OCI-LY7 (cell line): ENCODE measurements around the gene FOXN1. TPM values are rescaled to one million over a fixed set of nuclear protein-coding genes. Genes with fewer than 3 reads are reported as not detected.

Source experiments
- BruUV-seq: library from RNA; stranded (reverse); fragments of 400-500 nt; replicated peaks from 2 replicates; lab custom pipeline; 2021; lab: Mats Ljungman, UMichigan
- CTCF ChIA-PET: fragments of 300-600 bp; sonication (Branson Sonifier 250); formaldehyde crosslinking; loops from one replicate; lab custom pipeline; 2022; ENCODE audit warnings: antibody characterized with exemption; ENCODE audit not compliant: unreplicated experiment; lab: Charles Lee
- POLR2A ChIA-PET: fragments of 300-600 bp; sonication (Branson Sonifier 250); formaldehyde crosslinking; loops from one replicate; lab custom pipeline; 2022; ENCODE audit warnings: antibody characterized with exemption; lab: Charles Lee
- DNase-seq: peaks from one replicate; pipeline ENCODE4 v3.0.0-alpha.2; 2015; ENCODE audit warnings: low spot score
- H2AFZ ChIP-seq: fragments of 200-600 bp; sonication (generic), shearing (Covaris generic); 2 replicates; pipeline ENCODE4 v1.6.1; 2014; ENCODE audit warnings: mild to moderate bottlenecking, antibody characterized with exemption, low read length, moderate library complexity
- H3K27ac ChIP-seq: fragments of 200-600 bp; sonication (generic); 2 replicates; pipeline ENCODE4 v1.5.1; 2014; ENCODE audit warnings: mixed run types, low read depth, mild to moderate bottlenecking, moderate library complexity, low read length, inconsistent platforms; ENCODE audit not compliant: poor library complexity, severe bottlenecking
- H3K36me3 ChIP-seq: fragments of 200-600 bp; sonication (generic); 2 replicates; pipeline ENCODE4 v1.6.1; 2014; ENCODE audit warnings: mild to moderate bottlenecking, antibody characterized with exemption, low read length, moderate library complexity, mixed read lengths; ENCODE audit not compliant: insufficient read depth
- H3K4me1 ChIP-seq: fragments of 200-600 bp; sonication (generic); 2 replicates; pipeline ENCODE4 v1.5.1; 2014; ENCODE audit warnings: mild to moderate bottlenecking, low read length; ENCODE audit not compliant: insufficient read depth, poor library complexity, severe bottlenecking
- H3K4me2 ChIP-seq: fragments of 200-600 bp; sonication (generic); 2 replicates; pipeline ENCODE4 v1.6.1; 2014; ENCODE audit warnings: mild to moderate bottlenecking, low read length
- H3K4me3 ChIP-seq: fragments of 200-600 bp; sonication (generic); 2 replicates; pipeline ENCODE4 v1.5.1; 2014; ENCODE audit warnings: mild to moderate bottlenecking, low read depth, low read length; ENCODE audit not compliant: poor library complexity, severe bottlenecking
- H3K79me2 ChIP-seq: fragments of 200-600 bp; sonication (generic); 2 replicates; pipeline ENCODE4 v1.6.1; 2016; ENCODE audit warnings: low read depth, mild to moderate bottlenecking, low read length, moderate library complexity, mixed read lengths; ENCODE audit not compliant: insufficient read depth
- H3K9me2 ChIP-seq: fragments of 200-600 bp; sonication (generic); 2 replicates; pipeline ENCODE4 v1.6.1; 2016; ENCODE audit warnings: mild to moderate bottlenecking, low read length, mixed read lengths; ENCODE audit not compliant: insufficient read depth
- H3K9me3 ChIP-seq: fragments of 200-600 bp; sonication (generic); 2 replicates; pipeline ENCODE4 v1.6.1; 2014; ENCODE audit warnings: mild to moderate bottlenecking, mixed run types, low read length, mixed read lengths
- H4K20me1 ChIP-seq: fragments of 200-600 bp; sonication (generic); 2 replicates; pipeline ENCODE4 v1.6.1; 2014; ENCODE audit warnings: mild to moderate bottlenecking, antibody characterized with exemption, low read length, moderate library complexity, mixed read lengths; ENCODE audit not compliant: insufficient read depth
- CTCF ChIP-seq: fragments of 200-600 bp; sonication (generic); conservative IDR thresholded peaks from 2 replicates; pipeline ENCODE4 v1.5.1; 2014; ENCODE audit warnings: mild to moderate bottlenecking, antibody characterized with exemption, low read length, moderate library complexity, mixed read lengths
- EZH2phosphoT487 ChIP-seq: fragments of 200-600 bp; sonication (generic); IDR thresholded peaks from 2 replicates; pipeline ENCODE4 v1.6.1; 2018; ENCODE audit warnings: low read depth, borderline replicate concordance, mild to moderate bottlenecking, mixed run types, antibody characterized with exemption, low read length, moderate library complexity, mixed read lengths
- intact Hi-C: fragments of 100-400 bp; cut with micrococcal nuclease; formaldehyde crosslinking; loops from one replicate; pipeline ENCODE4 v1.10.0; 2022; ENCODE audit not compliant: unreplicated experiment
- total RNA-seq, 2 experiments: library from RNA; depleted of rRNA in 1 of 2; stranded (reverse); fragments of >200 nt in 1 of 2; shearing (Covaris generic) in 1 of 2; gene quantifications; 2 replicates each; pipeline ENCODE4 v1.2.3, GENCODE V29; 2014 to 2022

Gene FOXN1
- total RNA-seq, 2 experiments from 2014 or later, result not detected

GRCh38 chr17:28533091-28533807, 27.1 kb downstream of the FOXN1 start:
- TF ChIP-seq CTCF (no peak), EZH2phosphoT487 (no peak)
- Histone ChIP-seq H3K4me2 (no peak overlapping the region), H3K27ac (no peak overlapping the region), H2AFZ (no peak overlapping the region), H3K36me3 (no peaks in the 10 kb centered on the region), H3K4me3 (no peak overlapping the region), H4K20me1 (no peaks in the 10 kb centered on the region), H3K4me1 (no peaks in the 10 kb centered on the region), H3K9me3 (no peaks in the 10 kb centered on the region), H3K9me2 (no peaks in the 10 kb centered on the region), H3K79me2 (no peaks in the 10 kb centered on the region)
- no peak for DNase-seq
- intact Hi-C loops, result no loop called here
- ChIA-PET POLR2A (no interaction called here), CTCF (no interaction called here)
- BruUV-seq, result no TSS peak

GRCh38 chr17:28534740-28535375, 28.7 kb downstream of the FOXN1 start:
- Histone ChIP-seq H2AFZ (no peak overlapping the region), H4K20me1 (no peaks in the 10 kb centered on the region), H3K27ac (no peak overlapping the region), H3K9me2 (no peaks in the 10 kb centered on the region), H3K79me2 (no peaks in the 10 kb centered on the region), H3K9me3 (no peaks in the 10 kb centered on the region), H3K4me2 (no peak overlapping the region), H3K4me1 (no peaks in the 10 kb centered on the region), H3K36me3 (no peaks in the 10 kb centered on the region), H3K4me3 (no peak overlapping the region)
- no peak for DNase-seq
- CTCF ChIA-PET, result no interaction called here
- TF ChIP-seq CTCF (no peak), EZH2phosphoT487 (no peak)
- POLR2A ChIA-PET, result interaction anchor here (0.7 kb wide), 1 partner anchor 458 kb away, joined by 4 read pairs; no protein-coding TSS in a partner anchor
- intact Hi-C loops, result no loop called here
- BruUV-seq, result no TSS peak
